H54 (cell line): Measurements from ENCODE around the gene SRCIN1.
A peak's percentile ranks its signal among the peaks of the same experiment; 100 is the strongest.
"Not testable (repeated sequence)": the region's sequence is repeated elsewhere in the genome, so short reads cannot be mapped to it uniquely, and the experiment has no call there.

Experiments
- DNase-seq: peaks from one replicate; pipeline ENCODE4 v3.0.0; 2011; ENCODE audit warnings: low spot score, mixed read lengths; ENCODE audit not compliant: insufficient read length
- FAIRE-seq: peaks from 3 replicates; lab custom pipeline; 2011; peaks lifted over from hg19 to GRCh38; lab: Jason Lieb, UNC
- POLR2A ChIP-seq: IDR thresholded peaks from 2 replicates; pipeline ENCODE4 v1.6.1; 2011; ENCODE audit warnings: low read depth, mild to moderate bottlenecking, low read length

SRCIN1 gene

GRCh38 chr17:38538906-38539305 is 66.8 kb downstream of the SRCIN1 start:
- no peak for TF ChIP-seq POLR2A
- FAIRE-seq: no peak
- no peak for DNase-seq

GRCh38 chr17:38536661-38537060 is 69.1 kb downstream of the SRCIN1 start:
- no peak for TF ChIP-seq POLR2A
- FAIRE-seq (no peak), DNase-seq (no peak)

GRCh38 chr17:38535886-38536285 is 69.9 kb downstream of the SRCIN1 start:
- TF ChIP-seq POLR2A: no peak
- no peak for DNase-seq
- no peak for FAIRE-seq

- DNase-seq (no peak), FAIRE-seq (no peak)
- TF ChIP-seq POLR2A: no peak
These were observed 71.3 kb downstream of the SRCIN1 start for GRCh38 chr17:38534498-38534885.

GRCh38 chr17:38533866-38534497 is 71.8 kb downstream of the SRCIN1 start:
- DNase-seq (no peak), FAIRE-seq (no peak)
- TF ChIP-seq POLR2A: no peak

GRCh38 chr17:38533241-38533640 is 72.5 kb downstream of the SRCIN1 start:
- DNase-seq (no peak), FAIRE-seq (no peak)
- TF ChIP-seq POLR2A: no peak

GRCh38 chr17:38532451-38532850 is 73.3 kb downstream of the SRCIN1 start:
- TF ChIP-seq POLR2A: no peak
- DNase-seq: no peak
- FAIRE-seq: no peak

- FAIRE-seq, DNase-seq: not testable (repeated sequence)
These were observed 74.0 kb downstream of the SRCIN1 start for GRCh38 chr17:38531761-38532160.

GRCh38 chr17:38530856-38531255 is 74.9 kb downstream of the SRCIN1 start:
- FAIRE-seq, DNase-seq: not testable (repeated sequence)

GRCh38 chr17:38528141-38528540 is 77.6 kb downstream of the SRCIN1 start:
- not testable (repeated sequence) for FAIRE-seq, DNase-seq

- not testable (repeated sequence) for FAIRE-seq
These were observed 79.2 kb downstream of the SRCIN1 start for GRCh38 chr17:38526526-38526925.

GRCh38 chr17:38512473-38513058 is 93.2 kb downstream of the SRCIN1 start:
- no peak for DNase-seq
- FAIRE-seq: no peak
- no peak for TF ChIP-seq POLR2A

More at GRCh38 chr17:38526526-38526925, 79.2 kb downstream of the SRCIN1 start:
- DNase-seq: not testable (repeated sequence)

GRCh38 chr17:38511150-38512108 is 94.3 kb downstream of the SRCIN1 start:
- DNase-seq: peak; percentile 94
- FAIRE-seq: no peak
- no peak for TF ChIP-seq POLR2A

GRCh38 chr17:38510421-38511149 is 95.2 kb downstream of the SRCIN1 start:
- FAIRE-seq (no peak), DNase-seq (no peak)
- TF ChIP-seq POLR2A: no peak
